Activated effector memory CD4-positive, alpha-beta T cell treated with anti-CD3 and anti-CD28 coated beads, Interleukin-2, amount 50 U/mL, for 16 hours (primary cell): ENCODE data around the gene WASL.

Experiments
- DNase-seq: peaks from one replicate; pipeline ENCODE4 v3.0.0-alpha.2; 2020

WASL gene

DNA sequence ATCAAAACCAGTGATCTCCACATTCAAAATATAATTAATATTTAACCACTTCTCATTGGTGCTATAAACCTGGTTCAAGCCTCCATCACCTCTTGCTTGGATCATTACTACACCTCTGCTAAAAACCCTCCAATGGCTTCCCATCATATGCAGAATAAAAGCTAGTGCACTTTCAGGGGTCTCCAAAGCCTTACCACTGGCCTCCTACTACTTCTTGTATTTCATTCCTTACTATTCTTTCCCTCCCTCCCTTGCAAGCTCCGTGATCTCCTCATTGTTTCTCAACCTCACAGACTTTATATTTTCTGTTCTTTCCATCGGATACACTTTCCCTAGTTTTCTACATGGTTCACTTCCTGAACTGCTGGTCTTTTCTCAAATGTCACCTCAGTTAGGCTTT is 61.6 kb downstream of the WASL start:
- no peak for DNase-seq

DNA sequence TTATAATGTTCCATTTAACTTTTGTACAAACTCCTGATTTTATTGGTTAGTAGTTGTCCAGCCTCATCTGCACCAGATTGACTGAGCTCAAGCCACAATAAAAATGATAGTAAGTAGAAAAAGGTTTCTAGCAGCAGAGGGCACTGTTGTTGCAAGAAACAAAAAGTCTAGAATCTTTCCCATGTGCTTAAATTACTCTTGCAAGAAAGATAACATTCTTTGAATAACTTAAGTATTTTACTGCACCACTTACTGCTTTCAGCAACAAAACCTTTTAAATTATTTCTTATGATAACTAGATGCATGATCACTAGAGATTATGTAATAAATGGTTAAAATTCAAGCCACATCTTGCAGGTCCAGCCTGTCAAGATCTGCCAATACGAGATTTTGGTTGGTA is 66.1 kb downstream of the WASL start:
- DNase-seq = no peak

DNA sequence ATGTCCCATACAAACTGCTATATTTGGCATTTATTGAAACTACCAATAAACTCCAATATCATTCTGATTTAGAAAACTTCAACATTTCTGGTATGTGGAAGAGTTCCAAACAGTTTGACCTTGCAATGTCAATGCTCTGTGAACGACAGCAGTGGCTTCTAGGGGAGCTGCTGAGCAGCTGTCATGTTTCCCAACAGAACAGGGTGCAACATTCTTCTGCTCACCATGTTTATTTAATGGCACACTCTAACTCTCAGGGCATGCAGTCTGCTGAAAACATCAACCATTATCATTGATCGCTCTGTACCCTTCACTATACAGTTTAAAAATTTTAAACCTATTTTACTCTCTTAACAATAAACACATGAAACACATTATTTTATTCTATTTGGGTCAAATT is 67.2 kb downstream of the WASL start:
- DNase-seq = no peak

DNA sequence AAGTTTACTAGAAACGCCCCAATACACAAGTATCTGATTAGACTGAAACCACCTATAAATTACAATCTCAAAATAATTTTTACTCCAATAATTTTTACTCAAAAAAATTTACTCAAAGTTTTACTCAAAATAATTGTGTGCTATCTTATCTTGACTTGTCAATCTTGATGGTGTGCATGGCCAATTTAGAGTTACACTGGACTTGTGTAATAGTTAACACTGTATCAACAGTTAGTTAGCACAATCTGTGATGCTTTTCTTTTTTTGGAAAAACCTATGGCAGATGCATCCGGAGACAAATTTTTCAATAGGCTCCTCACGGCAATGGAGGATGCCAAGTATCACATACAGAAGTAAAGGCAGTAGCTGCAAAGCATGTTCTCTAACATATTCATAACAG is 68.2 kb downstream of the WASL start:
- DNase-seq = no peak

DNA sequence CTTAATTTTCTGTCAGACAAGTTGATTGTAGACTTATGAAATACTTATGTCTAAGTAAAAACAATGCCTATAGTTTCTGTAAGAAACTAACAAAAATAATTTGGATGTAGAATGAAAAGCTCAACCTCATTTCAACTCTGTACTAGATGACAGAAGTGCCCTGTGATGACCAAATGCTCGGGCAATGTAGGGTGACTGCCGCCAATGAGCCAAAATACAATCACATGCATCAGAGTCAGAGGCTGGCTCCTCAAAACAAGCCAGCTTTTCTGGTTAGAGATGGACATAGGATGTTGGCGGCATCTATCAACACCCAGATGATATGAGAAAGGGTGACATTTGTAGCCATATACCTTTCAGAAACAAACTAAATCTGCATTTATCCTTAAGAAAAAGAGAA is 69.2 kb downstream of the WASL start:
- no peak for DNase-seq

DNA sequence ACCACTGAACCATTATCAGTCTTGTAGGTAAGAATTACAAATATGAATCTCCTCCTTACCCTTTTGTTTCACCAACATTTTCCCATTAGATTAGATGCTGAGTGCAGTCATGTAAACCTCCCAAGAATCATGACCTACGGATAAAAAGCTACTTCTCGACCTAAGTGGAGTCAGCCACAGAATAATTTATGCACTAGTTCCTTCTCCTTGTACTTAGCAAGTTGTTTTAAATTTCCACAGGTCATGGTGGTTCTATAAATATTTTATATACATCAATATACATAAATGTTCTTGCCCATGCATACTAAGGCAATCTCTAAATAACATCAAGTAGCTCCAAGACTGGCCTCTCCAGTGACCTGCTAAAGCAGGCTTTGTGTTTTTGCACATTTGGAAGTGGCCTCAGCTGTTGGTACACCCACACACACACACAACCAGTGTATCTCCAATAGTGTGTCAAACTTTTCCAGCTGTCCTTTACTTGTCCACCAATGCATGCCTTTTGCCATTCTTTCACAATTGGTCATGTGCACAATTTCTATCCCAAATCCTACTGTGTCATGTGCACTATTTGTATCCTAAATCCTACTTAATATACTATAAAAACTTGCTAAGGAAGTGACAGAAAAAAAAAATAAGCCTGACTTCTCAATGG is 71.6 kb downstream of the WASL start:
- no peak for DNase-seq

DNA sequence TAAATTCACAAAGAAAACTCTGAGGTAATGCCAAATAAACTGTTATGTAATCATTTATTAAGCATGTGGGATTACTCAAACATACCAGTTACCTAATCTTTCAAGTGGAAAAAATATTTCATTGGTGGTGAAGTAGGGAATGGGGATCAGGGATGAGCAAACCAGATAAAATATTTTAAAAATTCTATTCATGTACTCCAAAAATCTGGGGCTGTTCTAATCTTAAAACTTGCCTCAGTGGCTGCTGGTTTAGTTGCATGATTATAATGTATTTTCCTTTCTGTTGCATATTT is 73.7 kb downstream of the WASL start:
- DNase-seq = no peak

DNA sequence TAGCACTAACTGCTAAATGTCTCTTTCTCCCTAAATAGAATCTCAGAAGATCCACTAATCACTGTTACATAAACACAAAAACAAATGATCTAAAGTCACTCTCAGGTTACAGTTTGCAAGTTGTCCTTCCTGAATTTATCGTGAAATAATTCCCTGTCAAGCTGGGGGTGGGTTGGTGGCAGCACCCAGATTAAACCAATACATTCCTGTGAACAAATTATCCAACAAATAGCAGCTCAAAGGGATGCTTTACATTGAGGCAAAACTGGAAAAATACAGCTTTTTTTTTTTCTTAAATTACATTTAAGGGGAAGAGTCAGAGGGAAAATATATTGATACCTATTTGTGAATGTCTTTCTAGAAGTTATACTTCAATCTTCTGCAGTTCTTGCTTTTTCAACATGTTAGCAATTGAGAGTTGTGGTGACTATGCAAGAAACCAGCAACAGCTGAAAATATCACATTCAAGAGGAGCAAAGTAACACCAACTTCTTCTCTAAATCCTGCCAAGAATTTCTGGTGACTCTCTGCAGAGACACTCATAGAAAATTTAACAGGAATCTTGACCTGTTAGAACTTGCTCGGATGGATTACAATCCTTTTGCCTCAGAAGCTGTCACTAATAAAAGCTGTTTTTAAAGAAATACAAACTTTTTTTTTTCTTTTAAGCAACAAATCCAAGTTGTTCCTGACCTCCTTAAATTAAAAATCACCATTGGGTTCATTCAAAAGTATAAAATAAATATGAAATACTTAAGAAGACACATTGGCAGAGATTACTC is 74.2 kb downstream of the WASL start:
- no peak for DNase-seq

DNA sequence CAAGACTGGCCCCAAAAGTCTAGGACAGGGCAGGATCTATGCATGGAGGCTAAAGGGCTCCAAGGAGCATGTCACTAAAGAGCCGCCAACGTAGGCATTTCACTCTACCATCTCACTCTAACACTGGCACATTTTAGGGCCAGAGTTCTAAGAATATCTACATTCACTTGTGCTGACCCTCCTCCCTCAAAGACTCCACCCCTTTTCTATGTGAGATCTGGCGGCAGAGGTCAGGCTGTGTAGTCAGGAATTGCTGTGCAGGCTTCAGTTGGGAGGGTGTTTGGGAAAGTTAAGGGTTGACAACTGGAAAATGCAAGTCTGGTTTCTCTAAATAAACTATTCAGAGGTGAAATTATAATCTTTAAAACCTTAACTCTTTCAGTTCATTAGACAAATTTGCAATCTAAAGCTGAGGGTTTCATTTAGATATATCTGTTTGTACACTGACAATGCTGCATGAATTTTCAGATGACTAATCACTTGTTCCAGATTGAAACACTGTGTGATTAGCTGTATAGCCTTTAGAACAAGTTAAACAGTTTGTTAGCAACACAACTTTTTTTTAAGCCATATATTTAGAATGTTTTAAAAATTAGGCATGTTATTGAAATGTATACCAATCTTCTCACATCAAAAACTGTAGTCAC is 74.9 kb downstream of the WASL start:
- DNase-seq = no peak

DNA sequence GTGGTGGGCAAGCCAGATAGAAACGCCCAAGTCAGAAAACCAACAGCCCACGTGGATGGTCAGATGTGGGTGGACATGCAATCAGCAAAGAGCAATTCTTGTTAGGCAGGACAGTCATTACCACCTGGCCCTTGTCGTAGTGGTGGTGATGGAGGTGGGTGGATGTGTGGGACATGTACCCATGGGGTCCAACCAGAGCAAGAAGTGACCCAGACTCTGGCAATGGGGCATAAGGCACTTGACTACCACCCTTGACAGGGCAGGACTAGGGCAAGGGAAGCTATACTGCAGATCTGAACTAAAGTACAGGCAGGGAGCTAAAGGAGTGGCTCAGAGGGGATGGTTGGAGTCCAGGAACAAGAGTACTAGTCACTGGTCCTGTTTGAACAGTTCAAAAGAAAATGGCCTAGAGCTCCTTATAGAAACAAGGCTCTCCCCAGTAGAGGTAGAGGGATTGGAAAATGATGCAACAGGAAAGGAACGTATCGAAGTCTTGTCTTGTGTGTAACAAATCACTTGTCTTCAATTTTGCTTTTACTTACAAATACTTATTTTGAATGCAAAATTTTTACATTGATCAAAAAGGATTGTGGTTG is 75.6 kb downstream of the WASL start:
- DNase-seq = no peak

DNA sequence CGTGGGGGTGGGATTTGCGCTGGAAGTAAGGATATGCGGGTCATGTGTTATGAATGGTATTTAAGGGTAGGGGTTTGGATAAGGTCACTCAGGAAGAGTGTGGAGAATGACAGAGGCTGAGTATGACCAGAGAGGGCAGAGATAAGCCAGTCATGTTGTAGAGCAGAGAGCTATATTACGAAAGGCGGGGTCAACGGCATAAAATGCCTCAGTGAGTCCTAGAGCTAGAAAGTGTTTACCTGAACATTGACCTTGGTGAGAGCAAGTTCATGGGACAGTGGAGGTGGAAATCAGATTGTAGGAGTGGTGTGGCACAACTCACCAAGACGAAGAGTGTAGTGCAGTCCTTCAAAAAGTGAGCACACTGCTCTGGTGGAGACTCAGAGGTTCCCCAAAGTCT is 79.3 kb downstream of the WASL start:
- no peak for DNase-seq

DNA sequence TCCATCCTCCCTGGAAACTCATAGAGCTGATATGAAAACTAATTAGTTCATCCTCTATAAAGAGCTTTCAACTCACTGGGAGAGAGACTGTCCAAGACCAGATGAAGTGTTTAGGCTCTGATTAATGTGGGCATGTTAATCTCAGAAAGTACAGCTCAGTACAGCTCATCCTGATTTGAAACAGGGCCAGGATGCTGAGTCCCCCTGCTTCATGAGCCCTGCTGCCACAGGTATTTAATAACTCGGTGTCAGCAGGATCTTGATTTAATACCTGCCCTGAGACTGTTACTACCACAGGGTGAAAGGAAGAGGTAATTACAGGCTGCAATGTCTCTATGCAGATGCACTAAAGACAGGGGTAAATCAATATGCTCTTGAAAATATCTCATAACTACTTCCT is 82.3 kb downstream of the WASL start:
- no peak for DNase-seq

DNA sequence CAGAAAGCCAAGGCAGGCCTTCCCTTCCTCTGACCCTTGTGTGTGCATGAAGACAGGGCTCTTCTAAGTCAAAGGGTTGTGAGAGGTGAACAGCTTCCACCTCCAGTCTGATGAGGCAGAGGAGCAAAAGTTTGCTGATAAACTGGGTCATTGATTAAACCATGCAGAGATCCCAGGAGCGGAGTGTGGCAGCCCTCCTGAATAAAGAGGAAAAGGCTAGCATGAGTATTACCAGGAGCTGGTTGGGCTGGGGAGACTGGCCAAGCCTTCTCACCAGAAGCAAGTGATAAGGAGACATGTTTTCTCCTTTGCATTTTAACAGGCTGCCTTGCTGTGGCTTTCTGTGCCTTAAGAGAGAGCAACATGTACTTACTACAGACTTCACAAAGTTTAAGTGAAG is 82.9 kb downstream of the WASL start:
- no peak for DNase-seq

DNA sequence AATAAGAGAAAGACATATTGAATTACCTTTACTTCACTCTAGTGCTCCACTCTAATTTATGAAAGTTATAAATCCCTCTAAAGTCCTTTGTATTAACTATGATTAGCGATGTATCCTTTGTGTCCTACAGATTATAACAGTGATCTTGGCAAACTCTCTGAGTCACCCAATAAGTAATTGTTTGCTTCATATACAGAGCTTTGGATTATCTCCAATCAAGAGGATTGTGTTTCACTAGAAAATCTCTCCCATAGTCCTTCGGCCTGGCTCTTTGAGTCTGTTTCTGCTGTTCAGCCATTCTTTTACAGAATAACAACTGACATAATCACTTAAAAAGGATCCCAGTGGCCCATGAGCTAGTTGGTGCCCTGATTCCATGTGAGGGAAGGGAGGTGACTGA is 83.6 kb downstream of the WASL start:
- no peak for DNase-seq

DNA sequence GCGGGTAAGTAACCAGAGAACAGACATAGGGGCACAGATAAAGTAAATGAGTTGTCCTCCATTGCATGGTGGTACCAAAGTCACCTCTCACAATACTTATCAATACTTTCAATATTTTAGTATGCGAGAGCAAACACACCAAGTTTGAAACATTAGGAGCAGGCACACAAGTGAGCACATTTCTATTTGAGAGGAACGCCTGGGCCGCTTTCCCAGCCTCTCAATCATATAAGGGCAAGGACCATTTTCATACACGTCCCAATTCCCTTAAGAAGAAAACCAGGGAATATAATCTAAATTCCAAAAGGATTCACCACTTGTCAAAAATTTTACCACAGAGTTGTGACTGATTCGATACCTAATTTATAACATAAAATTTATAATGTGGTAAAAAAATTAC is 85.6 kb downstream of the WASL start:
- no peak for DNase-seq

DNA sequence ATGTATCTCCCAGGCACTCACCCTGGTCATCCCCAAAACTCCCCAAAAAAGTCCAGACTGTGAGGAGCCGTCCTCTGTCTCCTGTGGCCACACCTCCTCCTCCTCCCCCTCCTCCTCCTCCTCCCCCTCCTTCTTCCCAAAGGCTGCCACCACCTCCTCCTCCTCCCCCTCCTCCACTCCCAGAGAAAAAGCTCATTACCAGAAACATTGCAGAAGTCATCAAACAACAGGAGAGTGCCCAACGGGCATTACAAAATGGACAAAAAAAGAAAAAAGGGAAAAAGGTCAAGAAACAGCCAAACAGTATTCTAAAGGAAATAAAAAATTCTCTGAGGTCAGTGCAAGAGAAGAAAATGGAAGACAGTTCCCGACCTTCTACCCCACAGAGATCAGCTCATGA is 86.0 kb downstream of the WASL start:
- DNase-seq = no peak

DNA sequence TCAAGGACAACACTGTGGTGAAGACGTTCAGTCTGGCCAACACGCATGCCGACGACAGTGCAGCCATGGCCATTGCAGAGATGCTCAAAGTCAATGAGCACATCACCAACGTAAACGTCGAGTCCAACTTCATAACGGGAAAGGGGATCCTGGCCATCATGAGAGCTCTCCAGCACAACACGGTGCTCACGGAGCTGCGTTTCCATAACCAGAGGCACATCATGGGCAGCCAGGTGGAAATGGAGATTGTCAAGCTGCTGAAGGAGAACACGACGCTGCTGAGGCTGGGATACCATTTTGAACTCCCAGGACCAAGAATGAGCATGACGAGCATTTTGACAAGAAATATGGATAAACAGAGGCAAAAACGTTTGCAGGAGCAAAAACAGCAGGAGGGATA is 86.5 kb downstream of the WASL start:
- DNase-seq = no peak

DNA sequence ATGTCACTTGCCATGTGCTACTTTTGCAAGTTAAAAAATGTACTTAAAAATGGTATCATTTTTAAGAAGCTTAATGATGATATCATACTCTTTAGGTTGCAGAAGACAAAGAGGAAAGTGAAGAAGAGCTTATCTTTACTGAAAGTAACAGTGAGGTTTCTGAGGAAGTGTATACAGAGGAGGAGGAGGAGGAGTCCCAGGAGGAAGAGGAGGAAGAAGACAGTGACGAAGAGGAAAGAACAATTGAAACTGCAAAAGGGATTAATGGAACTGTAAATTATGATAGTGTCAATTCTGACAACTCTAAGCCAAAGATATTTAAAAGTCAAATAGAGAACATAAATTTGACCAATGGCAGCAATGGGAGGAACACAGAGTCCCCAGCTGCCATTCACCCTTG is 87.0 kb downstream of the WASL start:
- DNase-seq = no peak

DNA sequence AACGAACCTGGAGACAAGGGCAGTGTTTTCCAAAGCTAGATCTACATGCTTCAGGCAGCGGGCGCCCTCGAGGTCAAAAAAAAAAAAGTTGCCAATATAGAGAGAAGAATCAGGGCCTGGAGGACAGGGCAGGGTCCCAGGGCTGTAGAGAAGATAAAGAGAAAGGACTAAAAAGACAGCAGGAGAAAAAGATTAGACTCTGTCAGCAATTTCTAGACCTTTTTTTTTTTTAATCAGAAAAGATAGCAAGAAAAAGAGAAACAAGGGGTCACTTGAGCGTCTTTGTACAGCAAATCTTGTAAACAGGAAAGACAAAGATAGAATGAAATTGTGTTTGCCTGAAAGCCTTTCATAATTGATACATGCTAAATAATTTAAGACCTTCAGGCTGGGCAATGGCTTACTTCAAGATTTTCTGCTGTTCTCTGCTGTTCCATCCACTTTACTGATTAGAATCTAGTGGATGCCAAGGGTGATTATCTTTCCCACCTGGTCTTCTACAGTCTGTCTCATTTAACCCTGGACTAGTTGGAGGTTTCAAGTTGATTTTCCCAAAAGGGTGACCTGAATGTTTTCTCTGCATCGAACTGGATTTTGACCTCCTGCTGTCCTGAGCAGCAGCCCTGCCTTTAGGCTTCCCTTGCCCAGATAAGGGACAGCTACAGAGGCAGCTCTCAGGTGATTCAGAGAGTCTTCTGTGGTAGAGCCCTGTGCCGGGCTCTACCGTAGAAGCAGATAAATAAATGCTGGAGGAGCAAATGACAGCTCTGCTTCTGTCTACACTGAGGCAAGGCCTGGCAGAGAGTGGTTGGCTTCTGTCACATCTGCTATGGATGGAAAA is 88.1 kb downstream of the WASL start:
- no peak for DNase-seq

DNA sequence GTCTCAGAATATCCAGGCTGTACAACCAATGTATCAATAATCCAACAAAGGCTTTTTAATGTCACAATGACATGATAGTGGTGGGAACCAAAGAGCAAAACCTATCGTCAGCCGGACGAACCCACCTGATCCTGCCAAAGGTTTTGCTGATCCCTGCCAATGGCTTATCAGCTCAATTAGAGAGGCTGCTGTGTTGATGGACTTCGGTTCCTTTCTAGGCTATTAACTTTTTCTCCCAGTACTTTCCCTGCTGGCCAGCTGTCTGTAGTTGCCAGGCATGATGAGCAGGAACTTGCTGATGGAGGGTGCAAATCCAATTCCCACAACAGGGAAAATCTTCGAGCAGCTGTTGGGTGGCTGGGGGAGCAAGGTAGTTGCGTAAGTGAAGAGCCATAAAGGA is 90.8 kb downstream of the WASL start:
- DNase-seq = no peak

DNA sequence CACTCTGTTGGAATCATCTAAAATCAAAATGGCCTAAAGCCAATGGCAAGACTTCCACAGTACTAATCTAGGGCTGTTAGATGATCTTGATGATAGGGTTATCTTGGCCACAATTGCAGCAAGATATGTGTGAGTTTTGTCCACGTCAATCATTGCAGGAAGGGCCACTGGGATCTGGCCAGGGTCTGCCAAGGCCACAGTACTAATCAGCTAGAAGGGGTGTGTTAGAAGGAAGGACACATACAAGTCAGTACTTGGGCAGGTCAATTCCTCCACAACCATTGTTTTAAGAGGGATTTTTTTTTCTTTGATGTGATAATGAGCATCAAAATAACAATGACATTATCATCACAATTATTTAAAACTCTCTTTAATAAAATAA is 91.5 kb downstream of the WASL start:
- DNase-seq = no peak

DNA sequence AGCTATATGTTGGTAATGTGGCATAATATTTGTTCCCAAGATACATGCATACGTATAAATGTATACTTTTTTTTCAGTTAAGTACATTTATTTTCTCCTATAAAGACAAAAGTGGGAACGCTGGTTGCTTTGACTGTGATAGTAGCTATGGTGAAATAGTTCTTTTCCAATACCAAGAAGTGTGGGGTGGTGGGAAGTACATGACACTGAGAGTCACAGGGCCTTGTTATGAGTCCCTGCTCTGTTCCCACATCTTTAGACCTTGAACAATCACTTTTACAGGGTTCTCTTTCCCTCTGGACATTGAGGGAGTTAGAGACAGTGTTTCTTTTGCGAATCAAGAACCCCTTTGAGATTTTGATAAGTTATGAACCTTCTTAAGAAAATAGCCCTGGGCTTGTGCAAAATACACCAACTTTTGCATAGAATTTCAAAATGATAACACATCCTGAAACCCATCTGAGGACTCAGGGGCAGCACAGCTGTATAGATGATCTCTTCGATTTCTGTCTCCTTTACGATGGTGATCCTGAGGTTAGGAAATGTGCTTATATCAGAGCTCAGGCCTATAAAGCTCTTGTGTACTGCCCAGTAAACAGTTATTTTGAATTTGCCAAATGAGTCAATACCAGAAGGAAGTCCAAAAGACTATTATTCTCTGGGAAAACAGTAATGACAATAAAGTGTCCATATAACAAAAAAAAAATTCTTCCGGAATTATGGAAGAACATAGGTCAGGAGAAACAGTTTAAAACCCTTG is 92.1 kb downstream of the WASL start:
- DNase-seq = no peak

DNA sequence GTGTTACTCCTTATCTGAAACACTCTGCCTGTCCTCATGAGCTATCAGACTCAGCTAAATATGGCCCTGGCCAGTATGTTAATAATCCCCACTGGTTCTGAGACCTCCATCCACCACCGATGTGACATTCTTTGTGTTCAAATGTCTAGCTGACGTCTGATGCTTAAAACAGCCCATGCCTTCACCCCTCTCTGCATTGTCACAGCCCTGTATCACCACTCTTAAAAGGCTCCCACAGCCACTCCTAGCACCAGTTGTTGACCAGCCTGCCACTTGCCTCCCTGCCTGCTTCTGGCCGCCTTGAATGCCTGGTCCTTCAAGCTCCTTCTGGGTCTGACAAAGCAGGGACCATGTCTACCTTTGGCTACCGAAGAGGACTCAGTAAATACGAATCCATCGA is 93.2 kb downstream of the WASL start, which contains the start of gene LMOD2:
TSS of gene LMOD2 (plus strand) at position 253 of the 400 bp plus-strand sequence. CDS start at position 351, 98 bp downstream.
- no peak for DNase-seq
